Left ventricle myocardium superior (tissue), 1 donor: ENCODE results near the gene LIN7B. TPM values are rescaled to one million over a fixed set of nuclear protein-coding genes. Genes with fewer than 3 reads are reported as not detected.
A peak's percentile ranks its signal among the peaks of the same experiment; 100 is the strongest.

Experiments
- ATAC-seq: fragments of 200-7000 bp; cut with Tn5 transposase; one replicate; pipeline ENCODE4 v1.9.1; 2020; ENCODE audit warnings: mild to moderate bottlenecking, moderate library complexity
- DNase-seq: peaks from one replicate; pipeline ENCODE4 v3.0.0-alpha.2; 2020
- intact Hi-C: fragments of 100-400 bp; cut with micrococcal nuclease; formaldehyde crosslinking; loops from one replicate; pipeline ENCODE4 v1.11.0; 2022
- total RNA-seq: library from RNA; stranded (reverse); fragmentation: NEBNext Ultra II Directional; extraction: Animal tissue kit (Norgen Biotek cat#: 25700); gene quantifications from one replicate; pipeline ENCODE4 v1.2.1, GENCODE V29; 2021
- donor health status: DM: no; HTN: yes; CAD: no; lungs with severe emphysema.

Gene LIN7B
- total RNA-seq, 1 donor from 2014 or later = 19.8 TPM

DNA sequence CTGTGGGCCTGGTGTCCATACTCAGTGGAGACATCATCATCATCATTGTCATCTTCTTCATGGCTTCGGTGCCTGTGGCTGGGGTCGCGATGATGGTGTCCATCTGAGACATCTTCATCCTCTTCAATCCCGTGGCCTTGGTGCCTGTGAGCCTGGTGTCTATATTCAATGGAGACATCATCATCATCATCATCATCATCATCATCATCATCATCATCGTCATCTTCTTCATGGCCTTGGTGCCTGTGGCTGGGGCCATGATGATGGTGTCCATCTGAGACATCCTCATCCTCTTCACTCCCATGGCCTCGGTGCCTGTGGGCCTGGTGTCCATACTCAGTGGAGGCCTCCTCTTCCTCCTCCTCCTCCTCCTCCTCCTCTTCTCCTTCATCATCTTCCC, 40.1 kb downstream of the LIN7B start:
- intact Hi-C loops = no loop called here
- ATAC-seq (no peak), DNase-seq (no peak)

- peak; percentile 83 for DNase-seq
- intact Hi-C loops = no loop called here
- ATAC-seq = peak; percentile 70
Measured at GRCh38 chr19:49155005-49155819, 41.0 kb downstream of the LIN7B start, which contains the start of gene HRC. Gene HRC, minus strand, starts transcription at chr19:49155396. Its CDS starts 159 bp downstream, at chr19:49155237.

DNA sequence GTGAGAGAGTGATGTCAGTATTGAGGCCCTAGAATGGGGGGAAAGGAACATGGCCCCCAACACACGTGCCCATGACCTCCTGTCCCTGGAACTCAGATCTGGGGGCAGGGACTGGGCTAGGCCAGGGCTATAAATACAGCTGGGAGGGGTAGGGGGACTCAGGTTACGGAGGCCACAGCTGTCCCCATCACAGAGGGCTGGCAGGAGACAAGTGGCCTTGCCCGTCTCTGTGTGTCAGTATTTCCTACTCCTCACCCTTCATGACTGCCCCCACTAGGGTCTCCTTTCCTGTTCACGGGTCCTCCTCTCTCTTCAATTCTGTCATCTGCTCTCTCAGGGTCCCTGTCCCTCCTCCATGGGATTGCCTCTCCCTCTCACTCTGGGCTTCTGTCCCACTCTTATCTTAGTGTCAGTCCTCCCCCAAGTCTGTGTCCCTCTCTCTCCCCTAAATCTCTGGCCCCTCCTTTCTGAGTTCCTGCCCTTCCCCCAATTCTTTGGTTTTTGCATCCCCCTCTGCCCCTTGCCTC, 41.7 kb downstream of the LIN7B start:
- DNase-seq = peak; percentile 74

GRCh38 chr19:49157445-49158224, 43.5 kb downstream of the LIN7B start, which contains the start of gene TRPM4:
Gene TRPM4, plus strand, starts transcription at chr19:49157792. Its CDS starts 75 bp downstream, at chr19:49157867.
- ATAC-seq = peak; percentile 77
- intact Hi-C loops = no loop called here
- peak; percentile 98 for DNase-seq

More for the DNA sequence above, 41.7 kb downstream of the LIN7B start:
- intact Hi-C loops = no loop called here
- ATAC-seq = peak; percentile 70

DNA sequence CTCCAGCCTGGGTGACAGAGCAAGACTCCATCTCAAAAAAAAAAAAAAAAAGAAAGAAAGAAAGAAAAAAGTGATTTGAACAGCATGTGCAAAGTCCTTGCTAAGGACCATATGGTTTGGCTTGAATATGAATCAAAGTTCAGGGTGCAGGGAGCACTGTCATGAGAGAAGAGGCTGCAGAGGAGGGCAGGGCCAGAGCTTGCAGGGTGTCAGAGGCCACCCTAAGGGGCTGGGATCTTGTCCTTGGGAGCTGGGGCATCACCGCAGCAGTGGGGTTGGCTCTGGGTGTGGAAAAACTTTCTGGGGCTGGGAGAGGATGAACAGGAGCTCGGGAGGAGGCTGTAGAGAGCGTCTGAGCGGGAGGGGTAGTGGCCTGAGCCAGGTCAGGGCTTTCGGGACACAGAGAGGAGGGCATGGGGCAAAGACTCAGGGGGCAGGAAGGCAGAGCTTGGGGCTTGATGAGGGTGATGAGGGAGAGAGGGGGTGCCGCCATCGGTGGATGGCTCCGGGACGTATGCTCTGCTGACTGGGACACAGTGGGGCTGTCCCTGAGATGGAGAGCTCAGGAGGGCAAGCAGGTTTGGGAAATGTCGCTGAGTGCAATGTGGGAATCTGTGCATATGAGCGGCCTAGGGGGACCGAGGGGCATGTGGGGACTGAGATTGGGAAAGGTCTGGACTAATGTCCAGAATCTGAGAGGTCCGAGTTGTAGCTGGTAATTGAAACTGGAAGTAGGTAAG, 46.5 kb downstream of the LIN7B start:
- intact Hi-C loops = no loop called here
- DNase-seq (no peak), ATAC-seq (no peak)

DNA sequence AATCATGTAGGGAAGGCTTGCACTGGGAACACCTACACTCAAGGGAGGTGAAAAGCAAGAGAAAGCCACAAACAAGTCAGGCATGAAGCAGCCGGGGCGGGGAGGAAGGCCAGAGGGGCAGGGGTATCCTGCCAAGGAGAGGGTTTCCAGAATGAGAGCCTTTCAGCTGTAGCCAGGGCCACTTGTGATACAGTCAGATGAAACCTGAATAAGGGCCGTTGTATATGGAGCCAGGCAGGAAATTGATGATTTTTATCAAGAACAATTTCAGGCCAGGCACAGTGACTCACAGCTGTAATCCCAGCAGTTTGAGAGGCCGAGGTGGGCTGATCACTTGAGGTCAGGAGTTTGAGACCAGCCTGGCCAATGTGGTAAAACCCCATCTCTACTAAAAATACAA, 47.8 kb downstream of the LIN7B start:
- no peak for DNase-seq
- intact Hi-C loops = no loop called here
- ATAC-seq = no peak

GRCh38 chr19:49165111-49165750, 51.1 kb downstream of the LIN7B start:
- DNase-seq (peak; percentile 68), ATAC-seq (peak; percentile 91)
- intact Hi-C loops = no loop called here

DNA sequence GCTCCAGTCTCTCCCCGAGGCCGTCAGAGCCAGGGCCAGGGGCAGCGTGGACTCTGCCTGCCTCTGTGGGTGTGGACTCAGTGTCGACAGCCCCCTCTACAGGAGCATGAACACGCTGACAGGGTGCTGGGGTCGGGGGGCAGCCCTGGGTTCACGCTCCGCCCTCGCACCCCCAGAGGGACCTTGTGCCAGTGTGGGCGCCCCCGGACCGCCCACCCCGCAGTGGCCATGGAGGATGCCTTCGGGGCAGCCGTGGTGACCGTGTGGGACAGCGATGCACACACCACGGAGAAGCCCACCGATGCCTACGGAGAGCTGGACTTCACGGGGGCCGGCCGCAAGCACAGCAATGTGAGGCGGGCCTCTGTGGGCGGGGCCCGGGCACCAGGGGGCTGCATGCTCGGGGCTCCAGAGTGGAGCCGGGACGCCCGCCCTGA, 51.7 kb downstream of the LIN7B start:
- DNase-seq (no peak), ATAC-seq (peak; percentile 50)
- intact Hi-C loops = no loop called here

DNA sequence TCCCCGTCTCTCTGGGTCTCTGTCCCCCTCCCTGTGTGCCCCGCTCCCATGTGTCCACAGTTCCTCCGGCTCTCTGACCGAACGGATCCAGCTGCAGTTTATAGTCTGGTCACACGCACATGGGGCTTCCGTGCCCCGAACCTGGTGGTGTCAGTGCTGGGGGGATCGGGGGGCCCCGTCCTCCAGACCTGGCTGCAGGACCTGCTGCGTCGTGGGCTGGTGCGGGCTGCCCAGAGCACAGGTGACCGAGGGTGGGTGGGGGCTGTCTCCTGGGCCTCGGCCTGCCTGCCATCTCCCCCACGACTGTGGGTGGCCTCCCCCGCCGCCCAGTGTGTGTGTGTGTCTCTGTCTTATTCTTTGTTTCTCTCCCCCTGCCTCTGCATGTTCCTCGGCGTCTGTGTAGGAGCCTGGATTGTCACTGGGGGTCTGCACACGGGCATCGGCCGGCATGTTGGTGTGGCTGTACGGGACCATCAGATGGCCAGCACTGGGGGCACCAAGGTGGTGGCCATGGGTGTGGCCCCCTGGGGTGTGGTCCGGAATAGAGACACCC, 53.8 kb downstream of the LIN7B start:
- intact Hi-C loops = no loop called here
- no peak for ATAC-seq
- DNase-seq = no peak

Other genes with a start within 250 kb of the LIN7B start
- gene PLEKHA4, start 245.8 kb upstream of the LIN7B start, total RNA-seq = 22.2 TPM
- gene PPP1R15A, start 241.9 kb upstream of the LIN7B start, total RNA-seq = 63.0 TPM
- gene TULP2, start 215.6 kb upstream of the LIN7B start, total RNA-seq = not detected
- 265 TPM for gene NUCB1, start 214.1 kb upstream of the LIN7B start, total RNA-seq
- gene DHDH, start 180.7 kb upstream of the LIN7B start, total RNA-seq = not detected
- 22.0 TPM for gene BAX, start 159.5 kb upstream of the LIN7B start, total RNA-seq
- gene FTL, start 149.1 kb upstream of the LIN7B start, total RNA-seq = 684 TPM
- gene GYS1, start 121.1 kb upstream of the LIN7B start, total RNA-seq = 103 TPM
- 44.4 TPM for gene RUVBL2, start 120.5 kb upstream of the LIN7B start, total RNA-seq
- not detected for gene LHB, start 97.3 kb upstream of the LIN7B start, total RNA-seq
- not detected for gene CGB3, start 90.0 kb upstream of the LIN7B start, total RNA-seq
- not detected for gene CGB2, start 82.5 kb upstream of the LIN7B start, total RNA-seq
- gene CGB1, start 77.5 kb upstream of the LIN7B start, total RNA-seq = not detected
- gene CGB5, start 70.5 kb upstream of the LIN7B start, total RNA-seq = not detected
- gene CGB8, start 65.3 kb upstream of the LIN7B start, total RNA-seq = not detected
- not detected for gene CGB7, start 56.6 kb upstream of the LIN7B start, total RNA-seq
- not detected for gene NTF4, start 49.6 kb upstream of the LIN7B start, total RNA-seq
- 0.42 TPM for gene KCNA7, start 41.7 kb upstream of the LIN7B start, total RNA-seq
- 139 TPM for gene SNRNP70, start 28.9 kb upstream of the LIN7B start, total RNA-seq
- gene C19orf73, start 4.8 kb downstream of the LIN7B start, total RNA-seq = 1.2 TPM
- gene PPFIA3, start 5.2 kb downstream of the LIN7B start, total RNA-seq = 4.0 TPM
- gene HRC, start 41.0 kb downstream of the LIN7B start, total RNA-seq = 868 TPM
- 26.6 TPM for gene TRPM4, start 43.4 kb downstream of the LIN7B start, total RNA-seq
- gene SLC6A16, start 210.8 kb downstream of the LIN7B start, total RNA-seq = 1.1 TPM
- gene CD37, start 221.0 kb downstream of the LIN7B start, total RNA-seq = 6.5 TPM
- gene TEAD2, start 248.0 kb downstream of the LIN7B start, total RNA-seq = 62.7 TPM
- gene DKKL1, start 249.5 kb downstream of the LIN7B start, total RNA-seq = not detected